ENCODE measurements around the gene MBOAT2.

DNA sequence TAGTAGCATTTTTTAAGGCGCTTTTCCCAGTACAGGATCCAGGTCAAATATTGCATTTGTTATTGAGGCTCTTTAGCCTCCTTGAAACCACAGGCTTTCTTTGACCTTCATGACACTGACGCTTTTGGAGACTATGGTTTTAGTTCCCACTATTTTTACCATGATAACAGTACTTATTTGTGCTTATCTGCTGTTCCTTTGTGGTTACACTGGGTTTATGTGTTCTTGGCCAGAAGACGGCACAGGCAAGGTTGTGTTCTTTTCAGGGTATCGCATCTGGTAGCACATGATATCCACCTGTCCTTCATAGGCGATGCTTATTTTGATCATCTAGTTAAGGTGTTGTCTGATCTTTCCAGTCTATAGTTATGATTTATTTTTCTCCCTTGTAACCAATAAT lies 16.8 kb upstream of the MBOAT2 start:
- TF ChIP-seq CTCF (conservative IDR thresholded peaks at IDR 0.05; ENCODE audit: low read depth, low read length) (no peak), EZH2 (IDR thresholded peaks at IDR 0.05; ENCODE audit: borderline replicate concordance, low read depth, low read length, poor library complexity, severe bottlenecking) (no peak)
